ENCODE results near the gene PCNX4.
A peak's percentile ranks its signal among the peaks of the same experiment; 100 is the strongest.

Gene PCNX4

DNA sequence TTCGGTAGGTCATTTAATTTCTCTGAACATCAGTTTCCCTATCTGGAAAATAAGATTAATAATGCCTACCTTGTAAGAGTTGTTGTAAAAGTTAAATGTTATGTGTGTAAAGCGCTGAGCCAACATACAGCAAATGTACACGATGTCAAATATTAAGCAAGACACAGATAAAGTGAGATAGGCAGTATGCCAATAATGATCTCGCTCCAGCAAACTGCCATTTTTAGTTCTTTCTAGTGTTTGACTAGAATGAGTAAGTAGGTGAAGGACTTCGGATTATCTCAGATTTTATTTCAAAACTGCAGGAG is 72.6 kb downstream of the PCNX4 start:
- peak overlapping the region; percentile 99 for H3K27ac ChIP-seq

GRCh38 chr14:60164712-60165546 is 73.2 kb downstream of the PCNX4 start, which contains the start of gene DHRS7:
Gene DHRS7, minus strand, starts transcription at chr14:60165398. Its CDS starts 89 bp downstream, at chr14:60165309.
- TF ChIP-seq, protein P1, sequence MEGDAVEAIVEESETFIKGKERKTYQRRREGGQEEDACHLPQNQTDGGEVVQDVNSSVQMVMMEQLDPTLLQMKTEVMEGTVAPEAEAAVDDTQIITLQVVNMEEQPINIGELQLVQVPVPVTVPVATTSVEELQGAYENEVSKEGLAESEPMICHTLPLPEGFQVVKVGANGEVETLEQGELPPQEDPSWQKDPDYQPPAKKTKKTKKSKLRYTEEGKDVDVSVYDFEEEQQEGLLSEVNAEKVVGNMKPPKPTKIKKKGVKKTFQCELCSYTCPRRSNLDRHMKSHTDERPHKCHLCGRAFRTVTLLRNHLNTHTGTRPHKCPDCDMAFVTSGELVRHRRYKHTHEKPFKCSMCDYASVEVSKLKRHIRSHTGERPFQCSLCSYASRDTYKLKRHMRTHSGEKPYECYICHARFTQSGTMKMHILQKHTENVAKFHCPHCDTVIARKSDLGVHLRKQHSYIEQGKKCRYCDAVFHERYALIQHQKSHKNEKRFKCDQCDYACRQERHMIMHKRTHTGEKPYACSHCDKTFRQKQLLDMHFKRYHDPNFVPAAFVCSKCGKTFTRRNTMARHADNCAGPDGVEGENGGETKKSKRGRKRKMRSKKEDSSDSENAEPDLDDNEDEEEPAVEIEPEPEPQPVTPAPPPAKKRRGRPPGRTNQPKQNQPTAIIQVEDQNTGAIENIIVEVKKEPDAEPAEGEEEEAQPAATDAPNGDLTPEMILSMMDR (conservative IDR thresholded peaks at IDR 0.05) = peak; percentile 92
- peak; percentile 85 for TF ChIP-seq ZFX (IDR thresholded peaks at IDR 0.05)
- peak within 1 kb of the TSS; percentile 99 for H3K27ac ChIP-seq

More for the DNA sequence above, 72.6 kb downstream of the PCNX4 start:
- no peak for TF ChIP-seq ZFX (IDR thresholded peaks at IDR 0.05)
- TF ChIP-seq, protein P1 (conservative IDR thresholded peaks at IDR 0.05) = no peak

DNA sequence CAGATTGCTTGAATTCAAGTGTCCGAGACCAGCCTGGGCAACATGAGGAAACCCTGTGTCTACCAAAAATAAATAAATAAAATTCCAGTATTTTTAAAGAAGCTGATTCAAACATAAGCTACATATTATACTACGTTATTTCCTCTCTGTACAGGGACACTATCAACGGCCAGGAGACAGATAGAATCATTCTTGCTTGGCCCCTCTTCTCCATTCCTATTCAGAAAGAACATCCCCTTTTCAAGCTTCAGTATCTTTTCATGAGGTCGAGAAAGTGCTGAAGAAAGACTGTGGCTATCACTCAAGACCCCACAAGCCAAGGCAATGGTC is 73.8 kb downstream of the PCNX4 start:
- H3K27ac ChIP-seq = peak overlapping the region; percentile 99
- no peak for TF ChIP-seq ZFX (IDR thresholded peaks at IDR 0.05)
- TF ChIP-seq, protein P1 (conservative IDR thresholded peaks at IDR 0.05) = peak; percentile 63

DNA sequence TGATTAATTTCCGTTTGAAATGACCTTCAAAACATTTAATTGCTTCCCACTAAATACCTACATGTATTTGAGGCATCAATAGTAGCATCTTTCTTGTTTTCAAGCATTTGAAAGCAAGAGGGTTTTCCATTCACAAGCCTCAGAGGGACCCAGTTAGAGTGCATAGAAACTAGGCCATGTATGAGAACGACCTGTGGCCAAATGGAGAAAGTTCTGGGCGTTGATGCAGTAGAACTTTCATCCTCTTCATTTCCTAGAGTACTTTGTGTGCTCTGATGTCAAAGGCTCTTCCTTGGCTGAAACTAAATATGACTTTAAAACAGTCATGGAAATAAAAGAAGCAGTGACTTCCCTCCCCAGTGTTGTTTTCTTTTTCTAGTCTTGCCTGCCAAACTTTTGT is 74.4 kb downstream of the PCNX4 start:
- no peak overlapping the region for H3K27ac ChIP-seq
- no peak for TF ChIP-seq ZFX (IDR thresholded peaks at IDR 0.05)
- TF ChIP-seq, protein P1 (conservative IDR thresholded peaks at IDR 0.05) = no peak

DNA sequence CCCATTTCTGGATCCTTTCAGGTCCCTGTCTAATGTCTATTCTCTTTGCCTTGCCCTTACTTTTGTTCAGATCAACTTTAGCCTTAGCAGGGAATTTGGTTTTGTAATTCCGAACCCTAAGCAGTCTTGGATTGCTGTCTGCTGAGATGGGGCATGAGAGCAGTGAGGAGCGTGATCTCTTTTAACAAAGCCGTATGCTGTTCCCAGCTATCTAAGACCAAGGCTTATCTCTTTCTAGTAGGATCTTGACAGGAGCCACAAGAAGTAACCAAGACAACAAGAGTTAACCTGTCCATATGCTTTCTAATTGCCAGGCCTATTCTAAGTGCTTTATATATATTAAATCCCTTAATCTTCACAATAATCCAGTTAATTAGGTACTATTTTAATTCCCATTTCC is 78.0 kb downstream of the PCNX4 start:
- no peak for TF ChIP-seq ZFX (IDR thresholded peaks at IDR 0.05)
- TF ChIP-seq, protein P1 (conservative IDR thresholded peaks at IDR 0.05) = no peak

DNA sequence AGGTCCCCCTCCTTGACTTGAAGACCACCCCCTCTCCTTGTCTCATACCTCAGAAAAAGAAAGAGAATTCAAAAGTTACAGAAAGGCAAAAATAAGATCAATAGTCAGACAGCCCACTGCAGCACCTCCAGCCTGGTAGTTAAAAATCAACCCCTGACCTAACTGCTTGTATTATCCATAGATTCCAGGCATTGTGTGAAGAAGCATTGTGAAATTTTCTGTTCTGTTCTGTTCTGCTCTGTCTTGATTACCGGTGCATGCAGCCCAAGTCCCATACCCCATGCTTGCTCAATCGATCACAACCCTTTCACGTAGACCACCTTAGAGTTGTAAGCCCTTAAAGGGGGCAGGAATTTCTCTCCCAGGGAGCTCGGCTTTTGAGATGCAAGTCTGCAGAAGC is 79.2 kb downstream of the PCNX4 start:
- H3K27ac ChIP-seq = no peak overlapping the region

More for the DNA sequence above, 78.0 kb downstream of the PCNX4 start:
- no peak overlapping the region for H3K27ac ChIP-seq

GRCh38 chr14:60171690-60172089 is 80.0 kb downstream of the PCNX4 start:
- TF ChIP-seq ZFX (IDR thresholded peaks at IDR 0.05) = no peak
- TF ChIP-seq, protein P1 (conservative IDR thresholded peaks at IDR 0.05) = no peak
- no peak overlapping the region for H3K27ac ChIP-seq

More for the DNA sequence above, 79.2 kb downstream of the PCNX4 start:
- TF ChIP-seq, protein P1 (conservative IDR thresholded peaks at IDR 0.05) = no peak
- no peak for TF ChIP-seq ZFX (IDR thresholded peaks at IDR 0.05)

Measured in C4-2B (cell line).